H1 (cell line): ENCODE data around the gene ESYT2. TPM values are rescaled to one million over a fixed set of nuclear protein-coding genes. Genes with fewer than 3 reads are reported as not detected.

Experiments used
- CTCF ChIA-PET: fragments of 300-600 bp; sonication (Branson Sonifier 250); formaldehyde crosslinking; loops from one replicate; lab custom pipeline; 2021; ENCODE audit not compliant: partially characterized antibody; lab: Charles Lee
- POLR2A ChIA-PET: fragments of 300-600 bp; sonication (Branson Sonifier 250); formaldehyde crosslinking; loops from one replicate; lab custom pipeline; 2021; ENCODE audit warnings: inconsistent platforms; ENCODE audit not compliant: partially characterized antibody; lab: Charles Lee
- DNase-seq, 2 experiments: peaks; one replicate each; pipeline versions ENCODE4 v3.0.0 to v3.0.0-alpha.2; 2010 to 2022; ENCODE audit warnings: low spot score in 2 of 2, low read depth in 1 of 2, mixed read lengths in 1 of 2
- FAIRE-seq: peaks from 2 replicates; lab custom pipeline; 2011; peaks lifted over from hg19 to GRCh38; lab: Jason Lieb, UNC
- H2AFZ ChIP-seq: 2 replicates; pipeline ENCODE4 v1.8.1; 2012; ENCODE audit warnings: low read length, inconsistent platforms
- H2AK5ac ChIP-seq: 2 replicates; pipeline ENCODE4 v1.6.1; 2013; ENCODE audit warnings: low read depth, low read length
- H2BK120ac ChIP-seq: replicated peaks from 2 replicates; pipeline ENCODE3; 2013; ENCODE audit warnings: low read depth, low read length, inconsistent platforms
- H2BK12ac ChIP-seq: 2 replicates; pipeline ENCODE4 v1.6.1; 2013; ENCODE audit warnings: low read depth, low read length
- H2BK15ac ChIP-seq: 2 replicates; pipeline ENCODE4 v1.6.1; 2013; ENCODE audit warnings: low read length
- H2BK20ac ChIP-seq: 2 replicates; pipeline ENCODE4 v1.6.1; 2013; ENCODE audit warnings: low read length
- H2BK5ac ChIP-seq: 2 replicates; pipeline ENCODE4 v1.6.1; 2013; ENCODE audit warnings: low read depth, low read length
- H3K14ac ChIP-seq: 2 replicates; pipeline ENCODE4 v1.6.1; 2013; ENCODE audit warnings: inconsistent platforms; ENCODE audit not compliant: insufficient read length
- H3K18ac ChIP-seq: 2 replicates; pipeline ENCODE4 v1.6.1; 2013; ENCODE audit warnings: low read length; ENCODE audit errors: extremely low read depth
- H3K23ac ChIP-seq: 2 replicates; pipeline ENCODE4 v1.6.1; 2013; ENCODE audit warnings: inconsistent platforms; ENCODE audit not compliant: insufficient read length
- H3K23me2 ChIP-seq: 2 replicates; pipeline ENCODE4 v1.6.1; 2013; ENCODE audit warnings: low read depth, low read length
- H3K27ac ChIP-seq: 2 replicates; pipeline ENCODE4 v1.6.1; 2011; ENCODE audit warnings: low read depth, low read length, inconsistent platforms
- H3K27me3 ChIP-seq, 4 experiments: replicated peaks in 1 of 4; 1 replicate in 1 of 4; 2 replicates in 3 of 4; pipeline versions ENCODE4 v1.6.1 to v1.8.1; 2011 to 2013; ENCODE audit warnings: low read length in 3 of 4, mild to moderate bottlenecking in 3 of 4, inconsistent platforms in 2 of 4, mixed read lengths in 2 of 4, moderate library complexity in 1 of 4; ENCODE audit not compliant: control insufficient read depth in 3 of 4, insufficient read depth in 3 of 4; ENCODE audit errors: extremely low read depth in 1 of 4
- H3K36me3 ChIP-seq, 4 experiments: 2 replicates each; pipeline versions ENCODE4 v1.6.1 to v1.8.1; 2011 to 2013; ENCODE audit warnings: mild to moderate bottlenecking in 4 of 4, low read length in 3 of 4, moderate library complexity in 2 of 4, control low read depth in 1 of 4, inconsistent platforms in 1 of 4; ENCODE audit not compliant: insufficient read depth in 4 of 4, control insufficient read depth in 2 of 4
- H3K4ac ChIP-seq: replicated peaks from 2 replicates; pipeline ENCODE3; 2013; ENCODE audit warnings: low read length, low read depth, mixed read lengths, inconsistent platforms; ENCODE audit not compliant: insufficient read length
- H3K4me1 ChIP-seq, 4 experiments: replicated peaks in 1 of 4; 1 replicate in 1 of 4; 2 replicates in 3 of 4; pipeline versions ENCODE4 v1.6.1 to v1.8.1; 2011 to 2013; ENCODE audit warnings: low read length in 3 of 4, inconsistent platforms in 2 of 4, mixed read lengths in 1 of 4; ENCODE audit not compliant: insufficient read depth in 4 of 4, control insufficient read depth in 3 of 4
- H3K4me2 ChIP-seq, 2 experiments: 2 replicates each; pipeline versions ENCODE4 v1.6.1 to v1.8.1; 2011 to 2013; ENCODE audit warnings: low read depth in 2 of 2, low read length in 2 of 2, control low read depth in 1 of 2, inconsistent platforms in 1 of 2, mild to moderate bottlenecking in 1 of 2; ENCODE audit not compliant: insufficient read depth in 1 of 2
- H3K4me3 ChIP-seq, 4 experiments: fragments of 200-600, 300-600 bp in 1 of 4; sonication (generic), shearing (Covaris generic), sonication (Bioruptor Twin) in 1 of 4; 2 replicates each; pipeline versions ENCODE4 v1.5.1 to v1.8.1; 2011 to 2016; ENCODE audit warnings: low read length in 4 of 4, low read depth in 3 of 4, control low read depth in 2 of 4, inconsistent platforms in 2 of 4, mild to moderate bottlenecking in 2 of 4, mixed read lengths in 1 of 4, moderate library complexity in 1 of 4; ENCODE audit not compliant: insufficient read depth in 2 of 4; ENCODE audit errors: extremely low read depth in 1 of 4
- H3K56ac ChIP-seq: replicated peaks from 2 replicates; pipeline ENCODE3; 2013; ENCODE audit warnings: low read depth, mild to moderate bottlenecking, mixed read lengths, low read length, inconsistent platforms; ENCODE audit not compliant: insufficient read length
- H3K79me1 ChIP-seq: 2 replicates; pipeline ENCODE4 v1.6.1; 2013; ENCODE audit warnings: low read depth, low read length, control low read depth
- H3K79me2 ChIP-seq, 2 experiments: 2 replicates each; pipeline versions ENCODE4 v1.6.1 to v1.8.1; 2012 to 2013; ENCODE audit warnings: low read length in 2 of 2, mild to moderate bottlenecking in 2 of 2, inconsistent platforms in 1 of 2; ENCODE audit not compliant: insufficient read depth in 2 of 2, control insufficient read depth in 1 of 2
- H3K9ac ChIP-seq, 4 experiments: replicated peaks in 1 of 4; 1 replicate in 1 of 4; 2 replicates in 3 of 4; pipeline versions ENCODE4 v1.6.1 to v1.8.1; 2011 to 2013; ENCODE audit warnings: low read depth in 3 of 4, low read length in 3 of 4, control low read depth in 2 of 4, mild to moderate bottlenecking in 2 of 4, moderate library complexity in 2 of 4, inconsistent platforms in 1 of 4; ENCODE audit errors: extremely low read depth in 1 of 4
- H3K9me3 ChIP-seq, 2 experiments: 2 replicates each; pipeline versions ENCODE4 v1.6.1 to v1.8.1; 2012 to 2013; ENCODE audit warnings: mild to moderate bottlenecking in 2 of 2, moderate library complexity in 2 of 2, control low read depth in 1 of 2, inconsistent platforms in 1 of 2, low read depth in 1 of 2, low read length in 1 of 2, mixed read lengths in 1 of 2; ENCODE audit not compliant: insufficient read depth in 2 of 2
- H4K20me1 ChIP-seq, 2 experiments: replicated peaks in 1 of 2; 2 replicates each; pipeline versions ENCODE3 to v1.8.1; 2011 to 2013; ENCODE audit warnings: inconsistent platforms in 2 of 2, low read length in 2 of 2, mild to moderate bottlenecking in 1 of 2; ENCODE audit not compliant: insufficient read depth in 2 of 2, control insufficient read depth in 1 of 2
- H4K5ac ChIP-seq: 2 replicates; pipeline ENCODE4 v1.6.1; 2013; ENCODE audit warnings: low read length, low read depth, mixed read lengths, inconsistent platforms; ENCODE audit not compliant: insufficient read length
- H4K8ac ChIP-seq: 2 replicates; pipeline ENCODE4 v1.8.0; 2013; ENCODE audit warnings: mild to moderate bottlenecking, moderate library complexity, low read length, inconsistent platforms; ENCODE audit not compliant: insufficient read depth; ENCODE audit errors: extremely low read depth
- H4K91ac ChIP-seq: replicated peaks from 2 replicates; pipeline ENCODE3; 2013; ENCODE audit warnings: low read length, mixed read lengths, inconsistent platforms; ENCODE audit not compliant: insufficient read length
- BCL11A ChIP-seq, 2 experiments: IDR thresholded peaks; one replicate each; pipeline ENCODE4 v1.6.1; 2011; ENCODE audit warnings: low read depth in 2 of 2, low read length in 2 of 2, mild to moderate bottlenecking in 2 of 2
- E2F6 ChIP-seq: IDR thresholded peaks from 2 replicates; pipeline ENCODE4 v1.6.1; 2012; ENCODE audit warnings: inconsistent platforms
- HDAC2 ChIP-seq, 2 experiments: fragments of 300-600 bp in 1 of 2; sonication (generic) in 1 of 2; IDR thresholded peaks; 2 replicates each; pipeline ENCODE4 v1.6.1; 2011 to 2012; ENCODE audit warnings: low read depth in 2 of 2, low read length in 2 of 2, mild to moderate bottlenecking in 2 of 2, moderate library complexity in 2 of 2, borderline replicate concordance in 1 of 2, inconsistent platforms in 1 of 2
- RBBP5 ChIP-seq: IDR thresholded peaks from 2 replicates; pipeline ENCODE4 v1.7.1; 2012; ENCODE audit warnings: low read depth, mild to moderate bottlenecking, inconsistent platforms, low read length, moderate library complexity, borderline replicate concordance
- SUZ12 ChIP-seq: fragments of 200-600 bp; sonication (generic); IDR thresholded peaks from 2 replicates; pipeline ENCODE4 v1.6.1; 2012; ENCODE audit warnings: mild to moderate bottlenecking, inconsistent platforms, low read length, moderate library complexity, mixed read lengths
- TCF12 ChIP-seq: IDR thresholded peaks from 2 replicates; pipeline ENCODE4 v1.6.1; 2011; ENCODE audit warnings: low read depth, mild to moderate bottlenecking, low read length
- TEAD4 ChIP-seq: IDR thresholded peaks from 2 replicates; pipeline ENCODE4 v1.6.1; 2012; ENCODE audit warnings: low read depth, low read length, inconsistent platforms, mixed read lengths
- WGBS, 2 experiments: shearing (Covaris generic) in 1 of 2; methylation state at CpG; one replicate each; pipeline versions ENCODE4 v1.1.6 to v1.1.7; 2013 to 2015; ENCODE audit warnings: low lambda C conversion rate in 2 of 2, mixed read lengths in 2 of 2, inconsistent platforms in 1 of 2, low coverage in 1 of 2, missing lambda C conversion rate in 1 of 2; ENCODE audit not compliant: insufficient replicate concordance in 2 of 2, insufficient coverage in 1 of 2, insufficient read length in 1 of 2; ENCODE audit errors: extremely low coverage in 1 of 2, missing lambda C conversion rate in 1 of 2; 5-methylcytosine and 5-hydroxymethylcytosine counted together
- long read RNA-seq, 2 experiments: library from RNA in 1 of 2; library from capped mRNA in 1 of 2; stranded (forward); transcript quantifications; one replicate each; pipeline ENCODE4 v2.0.0, GENCODE V29; 2021; ENCODE audit warnings: inconsistent platforms in 1 of 2
- polyA minus RNA-seq, 3 experiments: library from RNA; depleted of rRNA, polyadenylated mRNA; stranded (reverse); fragments of >200 nt; gene quantifications; 1 replicate in 2 of 3; 2 replicates in 1 of 3; pipeline ENCODE4 v1.2.3, GENCODE V29; 2011
- polyA plus RNA-seq, 7 experiments: library from polyadenylated mRNA; depleted of rRNA in 3 of 7; stranded (reverse) in 5 of 7; unstranded in 2 of 7; fragments of >200 nt in 5 of 7; fragments of 200-250 nt in 2 of 7; gene quantifications; 1 replicate in 5 of 7; 2 replicates in 1 of 7; 4 replicates in 1 of 7; pipeline versions ENCODE4 v1.2.1 to v1.2.3, GENCODE V29; 2011 to 2013; ENCODE audit warnings: missing spikeins in 2 of 7, mixed read lengths in 2 of 7
- total RNA-seq: library from RNA; stranded (reverse); fragmentation: NEBNext Ultra II Directional; extraction: Animal tissue kit (Norgen Biotek cat#: 25700); gene quantifications from 2 replicates; pipeline ENCODE4 v1.2.1, GENCODE V29; 2021

Gene ESYT2
- total RNA-seq (36.5 and 37.5 TPM in 2 replicates), polyA plus RNA-seq (2011; rRNA removed) (19.3 and 27.0 TPM in 2 replicates), polyA minus RNA-seq (2011; rRNA and poly(A)+ RNA removed) (42.9 and 63.2 TPM in 2 replicates)
- polyA plus RNA-seq (2011; cell fraction: cytosol; rRNA removed): 27.8 TPM
- 39.1 TPM for polyA plus RNA-seq (2011; cell fraction: nucleus; rRNA removed)
- 26.5 to 35.1 TPM (median 27.7 TPM) in 4 replicates for polyA plus RNA-seq (2012, experiment 1 of 2)
- polyA plus RNA-seq (2012, experiment 2 of 2): 6.7 TPM
- polyA plus RNA-seq (2013, experiment 1 of 2): 28.8 TPM
- polyA plus RNA-seq (2013, experiment 2 of 2): 31.5 TPM
- 34.9 TPM for polyA minus RNA-seq (2011; cell fraction: cytosol; rRNA and poly(A)+ RNA removed)
- 36.6 TPM for polyA minus RNA-seq (2011; cell fraction: nucleus; rRNA and poly(A)+ RNA removed)
- long read RNA-seq, experiment 1, full-length matches to known transcripts: 8 of 43 reads
- long read RNA-seq, experiment 1, partial matches to known transcripts: 15 of 43 reads
- long read RNA-seq, experiment 1, other reads (novel, unspliced or antisense): 20 of 43 reads
- long read RNA-seq, experiment 2: 0 reads

- Histone ChIP-seq H3K9me3 (no peaks in the 10 kb centered on the region), H3K56ac (no peak within 1 kb of the TSS), H3K18ac (peak within 1 kb of the TSS; percentile 76), H4K91ac (no peak within 1 kb of the TSS), H3K27me3 (no peaks in the 10 kb centered on the region), H4K20me1 (peaks cover 9% of the 10 kb centered on the region in 2 experiments), H3K79me2 (peaks cover 16 to 36% of the 10 kb centered on the region in 2 experiments), H3K9ac (peak within 1 kb of the TSS; percentile 58 to 71 (median 64)), H2BK120ac (no peak within 1 kb of the TSS), H3K36me3 (no peaks in the 10 kb centered on the region), H3K4me3 (peak within 1 kb of the TSS; percentile 48 to 91 (median 84)), H2BK5ac (peak within 1 kb of the TSS; percentile 90; the same call in 1 of the 2 replicates), H4K5ac (peak within 1 kb of the TSS; percentile 62), H2BK15ac (no peak within 1 kb of the TSS), H3K4me1 (peaks cover 0 to 4% (median 2%) of the 10 kb centered on the region in 4 experiments; a peak in 3 of 7 replicates), H3K79me1 (peaks cover 3% of the 10 kb centered on the region; the same call in 1 of the 2 replicates), H2AFZ (no peak within 1 kb of the TSS), H3K4ac (peak within 1 kb of the TSS; percentile 21), H2AK5ac (no peak within 1 kb of the TSS), H2BK12ac (peak within 1 kb of the TSS; percentile 75; the same call in 1 of the 2 replicates), H3K23ac (no peak within 1 kb of the TSS), H4K8ac (peak within 1 kb of the TSS; percentile 89), H3K4me2 (peak within 1 kb of the TSS; percentile 74 to 94), H3K27ac (peak within 1 kb of the TSS; percentile 75; the same call in 1 of the 2 replicates), H3K23me2 (peaks cover 8% of the 10 kb centered on the region), H3K14ac (no peak within 1 kb of the TSS), H2BK20ac (no peak within 1 kb of the TSS)
- FAIRE-seq (no peak), DNase-seq (peak in 1 of 2 experiments; percentile 92)
- POLR2A ChIA-PET: interaction anchor here (0.7 to 2.2 kb wide), 6 partner anchors 13 to 29 kb away, joined by 3 to 8 read pairs (median 5); partner anchors contain the start of gene DYNC2I1
- CTCF ChIA-PET: interaction anchor here (1.2 kb wide), 1 partner anchor 14 kb away, joined by 3 read pairs; no protein-coding TSS in a partner anchor
- 1% methylated on average over 87 of the region's 120 CpGs; no CpG with 5 or more reads in 1 of the 2 experiments for WGBS, 2 experiments
- TF ChIP-seq TEAD4 (no peak), HDAC2 (IDR thresholded peaks at IDR 0.05; ENCODE audit: borderline replicate concordance in 1 of 2, low read depth in 2 of 2, low read length in 2 of 2) (peak; percentile 72 to 91; a peak in 2 of 4 replicates), BCL11A (IDR thresholded peaks at IDR 0.05; ENCODE audit: low read depth in 2 of 2, low read length in 2 of 2) (no peak), SUZ12 (peak; percentile 68; the same call in 1 of the 2 replicates), RBBP5 (peak; percentile 86; the same call in 1 of the 2 replicates), E2F6 (peak; percentile 70), TCF12 (no peak)
Observed at GRCh38 chr7:158829342-158830210, at the start of gene ESYT2. Gene ESYT2 (minus strand): TSS chr7:158829509. CDS start chr7:158829418, 91 bp downstream.
